Mucosa of stomach (tissue), 1 donor: Measurements from ENCODE around the gene HLA-DMA.

Experiments used
- H3K27me3 ChIP-seq: one replicate; pipeline ENCODE4 v1.7.0; 2013; ENCODE audit warnings: mild to moderate bottlenecking, low read length; ENCODE audit not compliant: control insufficient read depth, insufficient read depth
- H3K36me3 ChIP-seq: one replicate; pipeline ENCODE4 v1.7.0; 2013; ENCODE audit warnings: low read length; ENCODE audit not compliant: control insufficient read depth, insufficient read depth
- H3K4me1 ChIP-seq: one replicate; pipeline ENCODE4 v1.7.0; 2013; ENCODE audit warnings: mild to moderate bottlenecking, low read length; ENCODE audit not compliant: control insufficient read depth, insufficient read depth
- H3K4me3 ChIP-seq: one replicate; pipeline ENCODE4 v1.7.0; 2013; ENCODE audit warnings: low read length
- H3K9ac ChIP-seq: one replicate; pipeline ENCODE4 v1.7.0; 2013; ENCODE audit warnings: mild to moderate bottlenecking, low read length, moderate library complexity
- H3K9me3 ChIP-seq: one replicate; pipeline ENCODE4 v1.7.0; 2013; ENCODE audit warnings: mild to moderate bottlenecking, low read length, moderate library complexity; ENCODE audit not compliant: control insufficient read depth
- donor health status: Pancreatic carcinoma.

The HLA-DMA gene

GRCh38 chr6:32952817-32953739 is at the start of gene HLA-DMA:
HLA-DMA (minus strand) TSS chr6:32953097; CDS start chr6:32953036, 61 bp downstream.
- Histone ChIP-seq H3K9me3 (no peaks in the 10 kb centered on the region), H3K36me3 (no peaks in the 10 kb centered on the region), H3K4me3 (peak within 1 kb of the TSS; percentile 53), H3K4me1 (peaks cover 23% of the 10 kb centered on the region), H3K27me3 (no peaks in the 10 kb centered on the region), H3K9ac (peak within 1 kb of the TSS; percentile 64)

- H3K4me1 ChIP-seq, result no peaks in the 10 kb centered on the region
- H3K4me3 ChIP-seq, result no peak overlapping the region
- H3K9ac ChIP-seq, result no peak overlapping the region
Observed at GRCh38 chr6:33001685-33002084, 48.8 kb upstream of the HLA-DMA start.

GRCh38 chr6:33000055-33000454 is 47.2 kb upstream of the HLA-DMA start:
- H3K4me3 ChIP-seq, result no peak overlapping the region
- no peaks in the 10 kb centered on the region for H3K4me1 ChIP-seq
- H3K9me3 ChIP-seq, result no peaks in the 10 kb centered on the region
- H3K9ac ChIP-seq, result no peak overlapping the region
- no peaks in the 10 kb centered on the region for H3K36me3 ChIP-seq
- H3K27me3 ChIP-seq, result peaks cover 18% of the 10 kb centered on the region

More at GRCh38 chr6:33001685-33002084, 48.8 kb upstream of the HLA-DMA start:
- H3K36me3 ChIP-seq, result no peaks in the 10 kb centered on the region
- no peaks in the 10 kb centered on the region for H3K9me3 ChIP-seq
- H3K27me3 ChIP-seq, result peaks cover 18% of the 10 kb centered on the region

DNA sequence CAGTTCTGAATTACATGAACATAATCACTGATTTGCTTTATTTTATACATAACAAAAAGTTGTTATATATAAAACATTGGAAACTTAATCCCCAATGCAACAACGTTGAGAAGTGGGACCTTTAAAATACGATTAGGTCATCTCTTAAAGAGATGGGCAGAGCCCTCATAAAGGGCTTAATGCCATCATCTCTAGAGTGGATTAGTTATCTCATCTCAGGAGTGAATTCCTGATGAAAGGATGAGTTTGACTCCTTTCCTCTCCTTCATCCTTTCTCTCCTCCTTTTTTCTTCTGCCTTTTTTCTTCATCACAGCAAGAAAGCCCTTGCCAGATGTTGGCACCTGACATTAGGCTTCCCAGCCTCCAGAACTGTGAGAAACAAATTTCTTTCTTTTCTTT is 42.6 kb upstream of the HLA-DMA start:
- H3K4me3 ChIP-seq, result no peak overlapping the region
- no peaks in the 10 kb centered on the region for H3K4me1 ChIP-seq
- H3K27me3 ChIP-seq, result peaks cover 5% of the 10 kb centered on the region
- H3K9me3 ChIP-seq, result no peaks in the 10 kb centered on the region
- no peaks in the 10 kb centered on the region for H3K36me3 ChIP-seq
- no peak overlapping the region for H3K9ac ChIP-seq

DNA sequence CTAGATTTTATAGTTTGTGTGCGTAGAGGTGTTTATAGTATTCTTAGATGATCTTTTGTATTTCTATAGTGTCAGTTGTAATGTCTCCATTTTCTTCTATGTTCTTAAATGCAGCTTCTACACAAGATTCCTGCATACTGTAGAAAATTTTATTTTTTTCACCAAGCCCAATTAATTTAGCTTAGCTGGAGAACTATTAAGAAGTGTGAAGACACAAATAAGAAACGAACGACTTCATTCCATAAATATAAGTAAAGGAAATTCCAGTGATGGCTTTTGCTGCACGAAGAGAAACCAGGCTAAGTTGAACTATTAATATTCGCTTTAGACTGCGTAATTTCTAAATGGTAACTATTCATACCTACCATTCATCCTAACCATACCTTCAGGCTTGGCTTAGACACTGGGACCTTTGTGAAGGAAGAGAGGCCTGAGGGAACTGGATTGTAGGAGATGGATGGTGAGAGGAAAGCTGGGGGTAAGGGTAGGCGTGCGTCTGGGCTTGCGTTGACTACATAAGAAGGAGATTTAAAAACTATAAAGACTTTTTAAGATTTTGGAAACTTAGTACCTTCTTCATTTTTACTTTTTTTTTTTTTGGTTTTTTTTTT is 40.6 kb upstream of the HLA-DMA start:
- Histone ChIP-seq H3K9ac (no peak overlapping the region), H3K4me3 (no peak overlapping the region), H3K4me1 (no peaks in the 10 kb centered on the region), H3K36me3 (no peaks in the 10 kb centered on the region), H3K9me3 (no peaks in the 10 kb centered on the region), H3K27me3 (no peaks in the 10 kb centered on the region)

- Histone ChIP-seq H3K4me1 (no peaks in the 10 kb centered on the region), H3K27me3 (no peaks in the 10 kb centered on the region), H3K9ac (no peak overlapping the region), H3K9me3 (no peaks in the 10 kb centered on the region), H3K4me3 (no peak overlapping the region), H3K36me3 (no peaks in the 10 kb centered on the region)
Observed at GRCh38 chr6:32991972-32992371, 39.1 kb upstream of the HLA-DMA start.

GRCh38 chr6:32989368-32989767 is 36.5 kb upstream of the HLA-DMA start:
- Histone ChIP-seq H3K4me1 (no peaks in the 10 kb centered on the region), H3K9me3 (no peaks in the 10 kb centered on the region), H3K36me3 (no peaks in the 10 kb centered on the region), H3K27me3 (no peaks in the 10 kb centered on the region), H3K9ac (no peak overlapping the region), H3K4me3 (no peak overlapping the region)

DNA sequence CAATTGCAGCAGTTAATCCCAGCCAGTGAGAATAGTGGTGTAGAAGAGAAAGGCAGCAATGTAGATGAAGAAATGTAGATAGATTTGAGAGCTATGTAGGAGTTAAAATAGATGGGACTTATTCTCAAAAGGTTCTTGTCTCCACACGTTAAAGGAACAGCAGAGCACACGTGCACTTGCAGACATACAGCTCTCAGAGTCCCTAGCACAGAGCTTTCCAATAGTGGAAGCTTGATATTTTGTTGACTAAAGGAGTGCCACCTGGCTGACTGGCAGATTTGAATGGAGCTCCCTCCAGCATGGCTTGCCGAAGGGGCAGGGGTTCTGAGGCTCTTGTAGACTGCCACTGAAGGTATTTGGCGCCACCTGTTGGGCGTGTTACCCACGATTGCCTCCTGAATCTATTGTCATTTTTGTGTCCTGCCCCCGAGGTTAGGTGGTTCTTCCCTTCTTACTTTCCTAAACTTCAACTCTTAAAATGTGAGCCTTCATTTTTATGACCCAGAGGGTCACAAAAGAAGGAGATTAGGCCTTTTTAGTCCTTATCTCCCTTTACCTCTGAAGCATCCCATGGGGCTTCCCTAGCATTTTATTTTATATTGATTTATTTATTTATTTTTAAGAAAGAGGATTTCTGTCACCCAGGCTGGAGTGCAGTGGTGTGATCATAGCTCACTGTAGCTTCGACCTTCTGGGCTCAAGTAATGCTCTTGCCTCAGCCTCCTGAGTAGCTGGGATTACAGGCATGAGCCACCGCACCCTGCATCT is 31.9 kb upstream of the HLA-DMA start:
- H3K4me3 ChIP-seq, result no peak overlapping the region
- H3K4me1 ChIP-seq, result peaks cover 29% of the 10 kb centered on the region
- H3K27me3 ChIP-seq, result no peaks in the 10 kb centered on the region
- H3K9me3 ChIP-seq, result no peaks in the 10 kb centered on the region
- no peak overlapping the region for H3K9ac ChIP-seq
- H3K36me3 ChIP-seq, result peaks cover 12% of the 10 kb centered on the region

DNA sequence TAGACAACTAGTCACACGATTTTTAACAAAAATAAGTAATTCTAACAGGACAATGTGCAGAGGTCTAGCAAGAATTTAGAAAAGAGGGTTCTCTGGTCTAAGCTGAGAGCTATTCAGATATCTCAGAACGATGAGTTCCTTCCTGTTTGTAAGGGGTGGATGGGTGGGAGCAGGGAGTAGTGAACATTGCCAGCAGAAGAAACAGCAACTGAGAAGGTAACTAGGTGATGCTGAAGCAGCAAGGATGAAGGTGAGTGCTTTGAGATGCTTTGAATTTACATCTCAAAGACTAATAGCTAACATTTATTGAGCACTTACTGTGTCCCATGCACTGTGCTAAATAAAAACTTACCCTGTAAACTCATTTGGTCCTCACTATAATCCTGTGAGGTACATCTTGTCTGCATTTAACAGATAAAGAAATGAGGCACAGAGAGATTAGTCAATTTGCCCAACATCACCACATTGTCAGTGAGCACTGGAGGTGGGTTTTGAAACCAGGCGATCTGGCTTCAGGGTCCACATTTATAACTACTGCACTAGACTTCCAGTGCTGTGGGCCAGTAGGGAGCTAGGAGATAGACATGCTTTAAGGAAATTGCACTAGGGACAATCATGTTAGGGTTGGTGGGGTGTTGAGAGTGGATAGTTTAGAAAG is 31.2 kb upstream of the HLA-DMA start:
- Histone ChIP-seq H3K9me3 (no peaks in the 10 kb centered on the region), H3K4me1 (peaks cover 31% of the 10 kb centered on the region), H3K27me3 (no peaks in the 10 kb centered on the region), H3K36me3 (peaks cover 17% of the 10 kb centered on the region), H3K4me3 (no peak overlapping the region), H3K9ac (no peak overlapping the region)

DNA sequence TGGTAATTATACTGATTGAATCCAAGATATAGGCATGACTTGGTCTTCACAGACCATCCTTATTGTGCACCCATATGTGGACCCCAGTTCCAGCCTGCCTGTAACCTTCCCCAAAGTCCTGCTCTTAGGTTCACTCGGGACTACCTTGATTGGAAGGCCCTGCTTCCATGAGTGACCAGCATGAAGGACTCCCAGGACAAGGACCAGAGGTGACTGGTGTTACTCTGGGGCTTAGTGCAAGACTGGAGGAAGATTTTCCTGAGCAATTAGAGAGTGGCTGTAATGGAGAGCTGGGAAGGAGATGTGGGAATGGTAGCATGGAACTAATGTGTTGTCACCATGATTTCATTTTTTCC is 30.6 kb upstream of the HLA-DMA start:
- peaks cover 33% of the 10 kb centered on the region for H3K4me1 ChIP-seq
- no peaks in the 10 kb centered on the region for H3K27me3 ChIP-seq
- no peak overlapping the region for H3K9ac ChIP-seq
- peaks cover 18% of the 10 kb centered on the region for H3K36me3 ChIP-seq
- no peak overlapping the region for H3K4me3 ChIP-seq
- H3K9me3 ChIP-seq, result no peaks in the 10 kb centered on the region

GRCh38 chr6:32982702-32983492 is 30.0 kb upstream of the HLA-DMA start:
- H3K4me1 ChIP-seq, result peaks cover 39% of the 10 kb centered on the region
- H3K9me3 ChIP-seq, result no peaks in the 10 kb centered on the region
- H3K27me3 ChIP-seq, result no peaks in the 10 kb centered on the region
- peaks cover 24% of the 10 kb centered on the region for H3K36me3 ChIP-seq
- H3K4me3 ChIP-seq, result no peak overlapping the region
- no peak overlapping the region for H3K9ac ChIP-seq
